Measurements from ENCODE around the gene DMXL2.
A peak's percentile ranks its signal among the peaks of the same experiment; 100 is the strongest.

DMXL2 gene

GRCh38 chr15:51536965-51537574 is 85.5 kb downstream of the DMXL2 start:
- TF ChIP-seq CTCF (IDR thresholded peaks at IDR 0.05): peak; percentile 74

GRCh38 chr15:51533672-51534398 is 88.7 kb downstream of the DMXL2 start:
- TF ChIP-seq CTCF (IDR thresholded peaks at IDR 0.05): no peak

GRCh38 chr15:51526955-51527354 is 95.6 kb downstream of the DMXL2 start:
- TF ChIP-seq CTCF (IDR thresholded peaks at IDR 0.05): no peak

GRCh38 chr15:51524376-51524775 is 98.2 kb downstream of the DMXL2 start:
- no peak for TF ChIP-seq CTCF (IDR thresholded peaks at IDR 0.05)

- no peak for TF ChIP-seq CTCF (IDR thresholded peaks at IDR 0.05)
Measured at GRCh38 chr15:51516291-51516690, 106.3 kb downstream of the DMXL2 start.

- no peak for TF ChIP-seq CTCF (IDR thresholded peaks at IDR 0.05)
Measured at GRCh38 chr15:51505251-51505650, 117.3 kb downstream of the DMXL2 start.

GRCh38 chr15:51503003-51503402 is 119.6 kb downstream of the DMXL2 start:
- TF ChIP-seq CTCF (IDR thresholded peaks at IDR 0.05): no peak
